ENCODE measurements around the gene FBXO17.

Gene FBXO17

DNA sequence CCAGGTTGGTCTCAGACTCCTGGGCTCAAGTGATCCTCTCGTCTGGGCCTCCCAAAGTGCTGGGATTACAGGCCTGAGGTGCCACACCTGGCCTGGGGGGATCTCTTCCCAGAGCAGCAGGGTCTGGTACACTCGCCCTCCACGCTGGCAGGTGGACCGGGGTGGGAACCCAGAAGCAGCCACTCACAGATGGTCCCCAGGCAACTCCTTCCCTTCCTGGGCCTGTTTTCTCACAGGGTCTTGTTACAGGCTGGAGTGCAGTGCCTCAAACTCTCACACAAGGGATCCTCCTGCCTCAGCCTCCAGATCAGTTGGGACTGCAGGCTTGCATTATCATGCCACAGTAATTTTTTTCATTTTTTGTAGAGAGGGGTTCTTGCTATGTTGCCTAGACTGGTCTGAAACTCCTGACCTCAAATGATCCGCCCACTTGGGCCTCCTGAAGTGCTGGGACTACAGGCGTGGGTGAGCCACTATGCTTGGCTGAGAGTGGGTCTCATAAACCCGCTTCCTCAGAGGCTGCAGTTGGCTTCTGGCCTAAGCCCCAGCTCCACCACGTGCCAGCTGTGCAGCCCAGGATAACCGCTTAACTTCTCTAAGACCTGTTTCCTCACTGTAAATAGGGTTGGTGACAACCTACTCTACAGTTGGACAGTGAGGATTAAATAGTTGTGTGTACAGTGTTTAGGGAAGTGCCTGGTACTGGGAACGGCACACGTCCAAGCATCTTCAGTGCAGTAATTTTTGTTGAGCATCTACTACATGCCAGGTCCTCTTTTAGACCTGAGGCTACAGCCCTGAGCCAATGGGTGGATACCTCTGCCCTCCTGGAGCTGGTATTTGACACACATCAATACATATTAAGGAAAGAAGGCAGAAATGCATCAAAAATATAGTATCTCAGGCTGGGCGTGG lies 62.7 kb downstream of the FBXO17 start:
- DNase-seq = no peak

DNA sequence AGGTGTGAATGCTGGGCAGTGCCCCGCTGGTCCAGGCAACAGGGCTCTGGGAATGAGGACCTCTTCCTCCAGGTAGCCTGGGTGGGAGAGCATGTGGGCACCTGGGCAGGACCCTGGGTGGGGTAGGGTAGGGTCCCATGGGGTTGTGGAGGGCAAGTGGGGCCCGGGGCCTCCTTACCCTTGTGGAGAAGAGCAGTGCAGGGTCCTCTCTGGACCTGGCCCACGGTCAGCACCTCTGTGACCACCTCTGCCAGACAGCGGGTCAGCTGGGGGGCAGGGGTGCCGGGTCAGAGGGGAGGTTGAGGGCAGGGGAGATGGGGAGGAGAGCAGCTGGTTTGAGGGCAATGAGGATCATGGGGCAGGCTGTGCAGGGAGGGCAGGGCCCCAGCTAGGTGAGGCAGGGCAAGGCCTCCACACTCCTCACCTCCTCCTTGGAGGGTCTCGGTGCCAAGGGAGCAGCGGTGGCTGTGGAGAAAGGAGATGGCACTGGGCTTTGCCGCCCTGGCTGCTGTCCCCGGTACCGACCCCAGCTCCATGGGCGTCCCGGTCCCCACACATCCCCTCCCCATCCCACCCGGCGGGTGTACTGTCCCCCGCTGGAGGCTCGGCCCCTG lies 64.0 kb downstream of the FBXO17 start:
- DNase-seq = no peak

DNA sequence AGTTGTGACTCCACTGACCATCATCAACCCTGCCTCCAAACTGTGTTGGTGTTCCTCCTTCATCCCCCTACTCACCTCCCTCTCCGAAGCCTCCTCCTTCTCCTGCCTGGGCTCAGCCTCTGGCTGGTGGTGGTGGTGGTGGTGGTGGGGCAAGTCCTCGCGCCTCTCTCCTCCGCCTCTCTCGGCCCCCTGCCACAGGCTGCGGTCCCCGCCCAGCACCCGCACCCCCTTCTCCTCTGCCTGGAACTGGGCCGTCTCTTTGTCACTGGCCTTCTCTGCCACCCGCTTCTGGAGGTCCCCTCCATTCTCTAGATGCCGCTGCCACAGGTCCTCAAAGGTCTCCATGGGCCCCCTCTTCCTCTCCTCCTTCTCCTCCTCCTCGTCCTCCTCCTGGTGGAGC lies 65.1 kb downstream of the FBXO17 start:
- no peak for DNase-seq

GRCh38 chr19:38908911-38909310 lies 66.6 kb downstream of the FBXO17 start:
- no peak for DNase-seq

DNA sequence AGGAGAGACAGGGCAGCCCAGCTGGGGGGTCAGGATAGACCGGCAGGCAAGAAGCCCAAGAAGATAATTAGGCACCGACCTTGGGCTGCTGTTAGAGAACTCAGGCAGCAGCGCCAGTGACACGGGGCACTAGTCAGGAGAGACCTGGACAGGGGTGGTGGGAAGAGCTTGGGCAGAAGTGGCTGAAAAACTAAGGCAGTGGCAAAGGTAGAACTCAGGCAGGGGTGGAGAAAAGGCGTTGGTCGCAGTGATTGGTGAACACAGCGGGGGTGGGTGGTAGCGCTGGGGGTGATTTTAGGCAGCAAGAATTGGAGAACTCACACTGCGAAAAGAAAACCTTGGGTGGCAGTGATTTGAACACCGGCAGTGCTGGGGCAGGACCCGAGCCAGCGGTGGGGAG lies 67.9 kb downstream of the FBXO17 start:
- no peak for DNase-seq

GRCh38 chr19:38907227-38907626 lies 68.3 kb downstream of the FBXO17 start:
- no peak for DNase-seq

- DNase-seq = no peak
These were observed 69.9 kb downstream of the FBXO17 start for GRCh38 chr19:38905620-38906019.

DNA sequence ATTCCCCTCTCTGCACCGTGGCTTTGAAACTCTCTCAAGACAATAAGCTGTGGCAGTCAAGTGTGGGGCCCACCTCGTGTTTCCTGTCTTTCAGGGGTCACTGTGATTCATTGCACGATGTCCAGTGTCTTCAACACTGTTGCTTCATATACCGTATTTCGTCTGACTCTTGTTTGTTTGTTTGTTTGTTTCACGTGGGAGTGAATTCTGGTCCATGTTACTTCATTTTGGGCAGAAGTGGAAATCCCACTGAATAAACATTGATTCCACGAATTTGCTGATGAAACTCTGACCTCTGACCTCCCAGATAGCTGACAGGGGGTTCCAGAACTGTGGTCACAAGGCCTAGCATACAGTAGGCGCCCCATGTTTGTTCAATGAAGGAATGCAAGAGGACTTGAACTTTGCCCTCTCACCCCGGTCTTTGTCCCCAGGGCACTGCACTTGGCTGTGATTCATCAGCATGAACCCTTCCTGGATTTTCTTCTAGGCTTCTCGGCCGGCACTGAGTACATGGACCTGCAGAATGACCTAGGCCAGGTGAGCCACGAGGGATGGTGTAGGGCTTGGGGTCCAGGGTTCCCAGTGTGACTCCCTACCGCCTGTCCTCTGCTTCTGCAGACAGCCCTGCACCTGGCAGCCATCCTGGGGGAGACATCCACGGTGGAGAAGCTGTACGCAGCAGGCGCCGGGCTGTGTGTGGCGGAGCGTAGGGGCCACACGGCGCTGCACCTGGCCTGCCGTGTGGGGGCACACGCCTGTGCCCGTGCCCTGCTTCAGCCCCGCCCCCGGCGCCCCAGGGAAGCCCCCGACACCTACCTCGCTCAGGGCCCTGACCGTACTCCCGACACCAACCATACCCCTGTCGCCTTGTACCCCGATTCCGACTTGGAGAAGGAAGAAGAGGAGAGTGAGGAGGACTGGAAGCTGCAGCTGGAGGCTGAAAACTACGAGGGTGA lies 70.7 kb downstream of the FBXO17 start:
- no peak for DNase-seq

DNA sequence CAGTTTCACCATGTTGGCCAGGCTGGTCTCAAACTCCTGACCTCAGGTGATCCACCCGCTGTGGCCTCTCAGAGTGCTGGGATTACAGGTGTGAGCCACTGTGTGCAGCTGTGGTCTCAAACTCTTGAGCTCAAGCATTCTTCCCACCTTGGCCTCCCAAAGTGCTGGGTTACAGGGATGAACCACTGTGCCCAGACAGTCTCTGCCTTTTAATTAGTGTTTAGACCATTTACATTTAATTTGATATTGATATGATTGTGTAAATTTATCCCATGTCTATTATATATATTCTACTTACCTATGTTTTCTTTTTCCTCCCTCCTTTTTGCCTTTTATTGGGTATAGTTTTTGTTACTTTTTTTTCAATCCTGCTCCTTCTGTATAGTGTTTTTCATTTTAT lies 73.9 kb downstream of the FBXO17 start:
- DNase-seq = no peak

DNA sequence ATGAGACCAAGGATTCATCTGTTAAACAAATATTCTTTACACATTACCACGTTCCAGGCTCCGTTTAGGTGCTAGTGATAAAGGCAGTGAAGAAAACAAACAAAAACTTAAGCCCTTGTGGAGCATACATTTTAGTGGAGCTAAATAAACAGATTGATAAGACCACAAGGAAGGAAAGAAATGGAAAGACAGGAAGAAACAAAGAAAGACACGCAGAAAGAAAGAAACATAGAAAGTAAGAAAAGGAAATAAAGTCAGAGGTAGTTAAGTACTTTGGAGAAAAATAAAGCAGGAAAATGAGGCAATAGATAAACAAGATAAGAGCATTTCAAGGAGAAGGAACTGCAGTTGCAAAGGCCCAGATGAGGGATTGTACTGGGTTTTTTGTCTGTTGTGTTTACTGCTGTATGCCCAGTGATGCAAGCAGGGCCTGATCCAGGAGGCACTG lies 74.8 kb downstream of the FBXO17 start:
- DNase-seq = no peak

DNA sequence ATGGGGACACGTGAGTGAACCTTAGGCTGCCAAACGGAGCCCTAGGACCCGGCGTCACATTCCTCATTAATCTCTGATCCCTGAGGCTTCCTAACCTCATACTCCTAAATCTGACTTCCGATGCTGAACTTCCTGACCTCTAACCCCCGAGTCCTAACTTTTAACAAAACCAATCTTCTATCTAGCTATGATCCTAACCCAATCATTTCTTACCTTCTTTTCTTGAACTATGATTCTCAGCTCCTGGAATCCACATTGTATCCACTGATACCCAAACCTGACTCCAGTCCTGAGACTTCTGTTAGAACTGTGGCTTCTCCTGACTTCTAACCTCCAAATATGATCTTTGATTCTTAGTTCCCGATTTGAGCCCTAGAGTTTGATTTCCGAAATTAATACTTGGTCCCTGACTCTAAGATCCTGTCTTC lies 75.3 kb downstream of the FBXO17 start:
- DNase-seq = no peak

DNA sequence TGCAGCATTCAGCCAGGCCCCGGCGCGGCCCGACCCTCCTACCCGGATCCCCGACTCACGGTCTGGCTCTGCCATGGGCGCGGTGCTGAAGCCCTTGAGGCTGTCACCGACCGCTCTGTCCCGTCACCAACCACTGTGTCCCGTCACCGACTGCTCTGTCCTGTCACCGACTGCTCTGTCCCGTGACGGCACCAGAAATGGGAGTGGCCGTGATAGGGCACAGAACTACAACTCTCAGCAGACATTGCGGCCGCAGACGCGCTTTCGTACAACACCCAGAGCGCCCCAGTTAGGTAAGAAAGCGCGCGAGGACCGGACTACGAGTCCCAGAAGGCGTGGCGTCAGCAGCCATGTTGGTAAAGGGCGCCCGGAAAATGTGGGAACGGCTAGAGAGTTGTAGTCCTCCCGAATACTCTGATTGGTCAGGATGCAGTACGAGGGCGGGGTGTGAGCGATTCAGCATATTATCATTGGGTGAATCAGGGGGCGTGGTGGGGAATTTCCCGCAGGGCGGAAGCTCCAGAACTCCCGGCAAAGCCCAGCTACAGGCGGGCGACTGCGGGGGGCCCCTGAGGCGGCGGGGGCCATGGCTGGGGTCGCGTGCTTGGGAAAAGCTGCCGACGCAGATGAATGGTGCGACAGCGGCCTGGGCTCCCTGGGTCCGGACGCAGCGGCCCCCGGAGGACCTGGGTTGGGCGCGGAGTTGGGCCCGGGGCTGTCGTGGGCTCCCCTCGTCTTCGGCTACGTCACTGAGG lies 75.9 kb downstream of the FBXO17 start, which contains the start of the genes NFKBIB and SIRT2:
NFKBIB (plus strand) TSS at position 523 of the 755 bp plus-strand sequence; CDS start at position 587, 64 bp downstream.
SIRT2 (minus strand) TSS at position 172 of the 755 bp plus-strand sequence; CDS start at position 75, 97 bp downstream.
- peak; percentile 99 for DNase-seq

GRCh38 chr19:38898788-38899446 lies 76.6 kb downstream of the FBXO17 start:
- DNase-seq = no peak

DNA sequence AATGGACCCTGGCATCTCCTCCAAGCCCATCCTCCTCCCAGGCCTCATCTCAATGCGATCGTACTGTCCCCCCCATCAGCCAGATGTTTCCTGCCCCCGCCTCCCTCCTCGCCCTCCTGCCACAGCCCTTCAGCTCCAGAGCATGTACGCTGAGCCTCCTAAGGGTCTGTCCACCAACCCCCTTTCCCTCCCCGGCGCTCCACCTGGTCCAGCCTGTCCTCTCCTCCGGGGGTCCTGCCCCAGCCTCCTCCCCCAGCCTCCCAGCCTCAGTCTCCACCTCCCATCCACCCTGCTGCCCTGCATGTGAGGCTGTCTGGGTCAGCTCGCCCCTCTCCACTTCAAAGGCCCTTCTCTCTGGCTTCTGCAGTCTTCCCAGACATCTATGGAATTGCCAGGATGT lies 80.6 kb downstream of the FBXO17 start:
- no peak for DNase-seq

DNA sequence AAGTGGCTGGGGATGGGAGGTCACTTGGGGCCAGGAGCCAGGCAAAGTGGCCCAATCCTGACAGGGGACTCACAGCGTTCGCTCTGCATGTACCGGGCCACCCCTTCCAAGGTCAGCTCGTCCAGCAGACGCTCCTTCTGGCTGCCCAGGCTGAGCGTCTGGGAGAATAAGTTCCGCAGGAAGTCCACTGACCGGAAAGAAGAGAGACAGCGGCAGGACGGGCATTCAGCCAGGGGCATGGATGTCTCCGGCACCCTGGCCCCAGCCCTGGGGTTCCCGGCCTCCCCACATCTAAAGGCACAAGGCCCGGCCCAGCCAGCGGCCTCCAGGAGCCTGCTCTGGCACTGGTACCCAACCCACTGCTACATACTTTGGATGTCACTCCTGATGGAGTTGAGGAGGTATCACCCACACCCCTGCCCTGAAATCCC lies 82.2 kb downstream of the FBXO17 start:
- no peak for DNase-seq

- no peak for DNase-seq
These were observed 82.7 kb downstream of the FBXO17 start for GRCh38 chr19:38892841-38893240.

- no peak for DNase-seq
These were observed 83.8 kb downstream of the FBXO17 start for GRCh38 chr19:38891771-38892170.
